ENCODE measurements around the gene TDRD15.
"Not testable (repeated sequence)": the region's sequence is repeated elsewhere in the genome, so short reads cannot be mapped to it uniquely, and the experiment has no call there.

The TDRD15 gene

GRCh38 chr2:21123473-21124393, at the start of gene TDRD15:
Gene TDRD15, plus strand, starts transcription at chr2:21123968. Its CDS starts 13,500 bp downstream, at chr2:21137468.
- DNase-seq: no peak

GRCh38 chr2:21078296-21078695, 45.5 kb upstream of the TDRD15 start:
- DNase-seq: no peak

- DNase-seq: no peak
Measured at GRCh38 chr2:21083482-21083881, 40.3 kb upstream of the TDRD15 start.

GRCh38 chr2:21084401-21084800, 39.4 kb upstream of the TDRD15 start:
- DNase-seq: no peak

DNA sequence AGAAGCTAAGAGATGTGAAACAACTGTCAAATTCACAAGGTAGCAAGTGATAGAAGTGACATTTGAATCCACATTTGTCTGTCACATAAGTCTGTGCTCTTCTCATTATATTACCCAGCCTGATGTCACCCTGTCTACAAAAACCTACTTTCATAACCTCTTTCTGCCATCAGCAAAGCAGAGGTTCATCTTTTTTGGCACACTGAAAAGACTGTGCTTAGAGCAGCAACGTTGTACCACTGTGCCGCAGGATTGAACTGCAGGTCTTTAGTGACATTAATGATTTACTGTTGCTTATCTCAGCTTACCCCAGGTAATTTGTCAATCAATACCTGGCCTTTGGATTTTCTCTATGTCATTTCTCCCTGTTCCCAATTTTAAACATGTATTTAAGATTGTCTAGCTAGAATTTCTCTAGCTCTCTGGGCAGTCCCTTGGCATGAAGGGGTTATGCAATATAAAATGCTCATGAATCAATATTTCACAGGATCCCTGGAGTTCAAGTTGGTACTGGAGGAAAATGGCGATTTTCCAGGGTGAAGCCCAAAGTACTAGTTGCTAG, 31.4 kb upstream of the TDRD15 start:
- DNase-seq: no peak

DNA sequence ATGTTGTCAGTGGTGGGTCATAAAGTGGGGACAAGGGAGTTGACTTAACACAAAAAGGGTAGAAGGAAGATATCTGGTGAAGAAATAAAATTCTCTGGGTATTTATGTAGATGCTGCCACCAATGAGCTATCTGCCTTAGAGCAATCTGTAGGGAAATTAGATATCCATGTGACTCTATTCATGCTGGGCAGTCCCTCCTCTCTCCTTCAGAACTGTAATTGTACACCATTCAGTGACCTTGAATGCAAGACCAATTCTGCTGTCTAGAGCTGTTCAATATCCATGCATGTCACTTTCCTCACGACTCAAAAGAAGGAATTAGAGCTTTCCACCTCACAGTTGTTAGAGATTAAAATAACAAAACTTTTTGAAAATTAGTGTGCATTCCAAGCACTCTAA, 28.6 kb upstream of the TDRD15 start:
- DNase-seq: no peak

- no peak for DNase-seq
Measured at GRCh38 chr2:21095714-21096113, 28.1 kb upstream of the TDRD15 start.

- DNase-seq: no peak
Measured at GRCh38 chr2:21096458-21096857, 27.3 kb upstream of the TDRD15 start.

DNA sequence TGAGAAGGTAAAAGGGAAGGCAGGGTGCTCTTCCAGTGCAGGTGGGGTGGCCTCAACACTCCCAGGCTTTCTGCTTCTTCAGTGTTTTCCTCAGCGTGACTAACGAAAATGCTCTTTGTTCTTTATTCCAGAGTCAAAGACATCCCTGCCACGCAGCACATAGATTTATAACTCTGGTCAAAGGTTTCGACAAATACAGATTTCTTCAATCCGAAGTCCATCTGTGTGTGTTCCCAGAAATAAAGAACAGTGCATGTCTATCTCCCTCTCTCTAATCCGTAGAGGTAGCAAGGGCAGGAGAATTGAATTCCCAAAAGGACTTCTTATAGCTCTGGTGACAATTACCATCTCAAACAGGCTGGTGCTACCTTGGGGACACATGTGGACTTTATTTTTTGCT, 26.4 kb upstream of the TDRD15 start:
- DNase-seq: no peak

- no peak for DNase-seq
Measured at GRCh38 chr2:21098294-21098693, 25.5 kb upstream of the TDRD15 start.

- no peak for DNase-seq
Measured at GRCh38 chr2:21099281-21099907, 24.4 kb upstream of the TDRD15 start.

- not testable (repeated sequence) for DNase-seq
Measured at GRCh38 chr2:21101514-21102155, 22.1 kb upstream of the TDRD15 start.

GRCh38 chr2:21102356-21102755, 21.4 kb upstream of the TDRD15 start:
- no peak for DNase-seq

GRCh38 chr2:21103274-21103891, 20.4 kb upstream of the TDRD15 start:
- no peak for DNase-seq

DNA sequence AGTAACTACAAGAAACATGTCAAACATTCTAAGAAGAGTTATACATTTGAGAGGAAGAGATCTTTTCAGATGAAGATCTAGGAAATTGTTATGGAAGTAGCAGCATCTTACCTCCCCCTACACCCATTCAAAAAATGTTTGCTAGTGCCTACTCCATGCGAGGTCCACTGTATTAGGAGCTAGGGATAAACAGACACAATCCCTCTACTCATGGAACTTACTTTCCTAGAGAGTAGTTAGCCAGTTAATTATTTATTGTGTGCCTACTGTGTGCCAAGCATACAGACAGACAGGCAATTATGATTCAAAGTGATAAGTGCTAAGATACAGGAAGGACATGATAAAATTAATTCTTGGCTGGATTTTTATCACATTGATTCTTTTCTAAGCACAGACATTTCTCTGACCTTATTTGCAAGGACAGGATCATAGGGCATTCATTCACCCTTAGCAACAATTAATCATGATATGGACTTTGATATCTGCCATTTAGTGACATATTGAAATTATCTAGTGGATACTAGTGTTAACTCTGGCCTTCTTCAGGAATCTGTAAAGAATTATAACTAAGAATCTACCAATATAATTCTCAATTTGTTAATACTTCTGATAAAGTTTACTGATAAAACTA, 19.6 kb upstream of the TDRD15 start:
- no peak for DNase-seq

DNA sequence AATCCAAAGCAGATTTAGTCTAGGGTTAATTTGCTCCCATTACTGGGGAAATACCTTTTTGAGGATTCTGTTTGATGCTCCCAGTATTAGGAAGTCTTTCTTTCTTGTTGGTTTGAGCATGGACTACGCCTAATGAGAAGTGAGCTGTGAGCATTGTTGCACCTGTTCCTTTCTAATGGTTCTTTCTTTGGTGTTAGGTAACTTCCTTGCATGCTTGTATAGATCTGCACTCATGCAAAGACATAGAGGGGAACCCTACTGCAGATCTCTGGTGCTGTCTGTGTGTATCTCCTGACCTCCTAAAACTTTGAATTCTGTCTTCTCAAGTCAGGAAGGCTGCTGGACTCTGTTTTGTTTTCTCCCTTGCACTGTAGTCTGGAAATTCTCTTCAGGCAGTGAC, 12.8 kb upstream of the TDRD15 start:
- no peak for DNase-seq

DNA sequence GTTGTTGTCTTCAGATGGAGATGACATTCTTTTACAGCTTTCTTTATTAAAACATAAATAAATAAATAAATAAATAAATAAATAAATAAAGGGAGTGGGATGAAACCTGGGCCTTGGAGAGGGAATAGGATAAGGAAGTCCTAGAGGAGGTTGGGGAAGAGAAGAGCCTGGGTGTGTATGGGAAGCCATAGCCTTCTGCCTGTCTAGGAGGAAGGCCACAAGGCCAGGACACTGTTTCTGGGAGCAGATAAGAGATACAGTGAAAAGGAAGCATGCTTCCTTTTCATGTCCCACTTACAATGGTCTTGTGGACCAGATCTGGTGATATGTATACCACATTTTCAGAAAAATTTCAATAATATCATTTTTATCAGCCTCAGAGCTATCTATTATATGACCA, 6.1 kb upstream of the TDRD15 start:
- no peak for DNase-seq

GRCh38 chr2:21118302-21118920, 5.4 kb upstream of the TDRD15 start:
- no peak for DNase-seq

DNA sequence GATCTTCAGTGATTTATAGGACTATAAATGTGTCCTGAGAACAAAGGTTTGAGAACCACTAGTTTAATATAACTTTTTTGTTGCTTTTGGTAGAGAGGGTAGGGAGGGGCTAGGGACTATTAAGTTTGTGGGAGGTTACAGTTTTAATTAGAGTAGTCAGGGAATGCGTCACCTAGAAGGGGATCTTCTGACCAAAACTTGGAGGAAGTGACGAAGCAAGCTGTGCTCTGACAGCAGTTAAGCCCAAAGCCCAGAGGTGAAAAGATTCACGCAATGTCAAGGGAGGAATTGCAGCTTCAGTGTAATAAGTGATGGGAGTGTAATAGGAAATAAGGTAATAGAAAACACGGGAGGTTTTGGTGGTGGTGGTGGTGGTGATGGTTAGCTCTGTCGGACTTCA, 8.1 kb downstream of the TDRD15 start:
- DNase-seq: no peak

DNA sequence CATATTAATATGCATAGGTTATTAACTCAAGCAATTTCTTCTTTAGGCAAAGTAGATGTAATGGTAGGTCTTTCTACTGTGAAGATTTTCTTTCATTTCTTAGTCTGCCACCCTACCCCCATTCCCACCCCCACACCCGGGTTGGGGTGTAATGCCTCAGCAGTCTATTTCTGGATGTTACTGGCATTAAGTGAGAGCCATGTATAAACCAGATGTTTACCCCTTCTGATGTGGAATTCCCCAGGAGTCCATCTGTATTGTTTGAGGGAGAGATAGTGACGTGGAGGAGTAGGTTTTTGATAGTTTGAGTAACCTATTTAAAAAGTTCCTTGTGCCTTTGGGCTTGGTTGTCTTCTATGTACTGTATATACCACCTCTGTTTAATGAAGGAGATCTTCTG, 11.8 kb downstream of the TDRD15 start:
- DNase-seq: no peak

DNA sequence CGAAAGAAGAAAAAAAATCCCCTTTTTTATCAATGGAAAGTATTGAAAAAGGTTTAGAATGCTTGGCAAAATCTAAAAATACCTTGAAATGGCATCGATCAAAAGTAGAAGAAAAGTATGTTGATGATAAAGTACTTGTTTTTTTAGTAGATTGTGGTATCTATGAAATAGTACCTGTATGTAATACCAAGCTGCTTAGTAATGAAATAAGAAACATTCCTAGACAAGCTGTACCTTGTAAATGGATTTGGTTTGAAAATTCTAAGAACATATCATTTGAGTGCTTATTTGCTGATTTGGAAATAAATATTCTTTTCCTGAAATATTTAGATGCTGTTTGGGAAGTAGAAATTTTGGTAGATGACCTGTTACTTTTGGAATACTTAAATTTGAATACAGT, 18.4 kb downstream of the TDRD15 start:
- no peak for DNase-seq

DNA sequence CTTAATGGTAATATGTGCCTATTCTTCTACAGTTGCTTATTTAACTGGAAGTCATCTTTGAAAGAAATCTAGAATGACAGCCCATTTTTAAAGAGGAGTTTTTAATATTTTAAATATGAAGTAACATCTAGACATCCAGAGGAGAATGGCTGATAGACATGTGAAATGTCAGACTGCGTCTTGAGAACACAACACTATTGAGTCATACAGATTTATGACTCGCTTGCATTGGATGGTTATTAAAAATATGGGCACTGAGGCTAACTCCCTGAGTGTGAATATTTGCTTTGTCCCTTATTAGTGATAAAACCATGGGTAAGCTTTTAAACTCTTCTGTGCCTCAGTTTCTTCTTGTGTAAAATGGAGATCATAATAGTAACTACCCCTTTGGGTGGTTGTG, 22.9 kb downstream of the TDRD15 start:
- no peak for DNase-seq
